Peyer's patch (tissue), 4 donors: ENCODE measurements around the gene SRRM3. TPM values are rescaled to one million over a fixed set of nuclear protein-coding genes. Genes with fewer than 3 reads are reported as not detected.
"Not testable (repeated sequence)": the region's sequence is repeated elsewhere in the genome, so short reads cannot be mapped to it uniquely, and the experiment has no call there.

Experiments used
- DNase-seq, 3 donors: peaks; one replicate each; pipeline ENCODE4 v3.0.0-alpha.2; 2017 to 2019
- H3K27ac ChIP-seq, 4 donors: fragments of 200-600 bp; sonication (generic); one replicate each; pipeline ENCODE4 v1.5.1; 2016 to 2019
- H3K27me3 ChIP-seq, 2 donors: fragments of 200-600 bp; sonication (generic); one replicate each; pipeline ENCODE4 v1.5.1; 2019
- H3K36me3 ChIP-seq, 3 donors: fragments of 200-600 bp; sonication (generic); one replicate each; pipeline ENCODE4 v1.5.1; 2016 to 2019
- H3K4me1 ChIP-seq, 4 donors: fragments of 200-600 bp; sonication (generic); one replicate each; pipeline ENCODE4 v1.5.1; 2016 to 2019
- H3K4me3 ChIP-seq, 4 donors: fragments of 200-600 bp; sonication (generic); 1 replicate in 3 of 4; 2 replicates in 1 of 4; pipeline ENCODE4 v1.5.1; 2016 to 2019; ENCODE audit warnings: mild to moderate bottlenecking in 1 of 4
- H3K9me3 ChIP-seq, 4 donors: fragments of 200-600 bp; sonication (generic); one replicate each; pipeline ENCODE4 v1.5.1; 2016 to 2019; ENCODE audit warnings: mild to moderate bottlenecking in 1 of 4
- CTCF ChIP-seq, 6 experiments: fragments of 450-650 bp in 4 of 6; fragments of 200-600 bp in 2 of 6; sonication (generic) in 1 of 6; IDR thresholded peaks; one replicate each; pipeline ENCODE4 v1.5.1; 2017 to 2019; ENCODE audit warnings: antibody characterized with exemption in 6 of 6, mild to moderate bottlenecking in 3 of 6, moderate library complexity in 1 of 6
- POLR2A ChIP-seq, 2 donors: fragments of 450-650 bp; IDR thresholded peaks; one replicate each; pipeline ENCODE4 v1.5.1; 2017; ENCODE audit warnings: antibody characterized with exemption in 2 of 2, mild to moderate bottlenecking in 2 of 2, moderate library complexity in 2 of 2
- total RNA-seq, 4 donors: library from RNA; depleted of rRNA; stranded (reverse); fragments of >200 nt; gene quantifications; one replicate each; pipeline ENCODE4 v1.1.0, GENCODE V29; 2016

Gene SRRM3
- total RNA-seq, 4 donors from 2014 or later = 0.85 to 7.4 (median 1.2) TPM; not detected in 1

- Histone ChIP-seq H3K27me3 (peaks cover 0 to 5% of the 10 kb centered on the region in 2 donors), H3K9me3 (no peaks in the 10 kb centered on the region), H3K4me1 (peaks cover 0 to 6% (median 2%) of the 10 kb centered on the region in 4 donors), H3K36me3 (no peaks in the 10 kb centered on the region), H3K27ac (no peak overlapping the region), H3K4me3 (no peak overlapping the region)
- TF ChIP-seq POLR2A (IDR thresholded peaks at IDR 0.05) (no peak), CTCF (IDR thresholded peaks at IDR 0.05) (no peak)
- DNase-seq = no peak
Observed at GRCh38 chr7:76238326-76238725, 36.6 kb downstream of the SRRM3 start.

- DNase-seq = no peak
- no peaks in the 10 kb centered on the region for H3K36me3 ChIP-seq
- no peaks in the 10 kb centered on the region for H3K4me1 ChIP-seq
- H3K27me3 ChIP-seq = no peaks in the 10 kb centered on the region
- H3K27ac ChIP-seq = no peak overlapping the region
- H3K9me3 ChIP-seq = no peaks in the 10 kb centered on the region
- no peak overlapping the region for H3K4me3 ChIP-seq
- TF ChIP-seq CTCF (IDR thresholded peaks at IDR 0.05) (no peak), POLR2A (IDR thresholded peaks at IDR 0.05) (no peak)
Observed at GRCh38 chr7:76241141-76241540, 39.4 kb downstream of the SRRM3 start.

- H3K36me3 ChIP-seq, H3K27me3 ChIP-seq, H3K4me3 ChIP-seq, H3K4me1 ChIP-seq, H3K9me3 ChIP-seq, H3K27ac ChIP-seq, DNase-seq: not testable (repeated sequence)
Observed at GRCh38 chr7:76242517-76243063, 40.9 kb downstream of the SRRM3 start.

GRCh38 chr7:76244781-76245391 lies 43.2 kb downstream of the SRRM3 start:
- TF ChIP-seq CTCF (IDR thresholded peaks at IDR 0.05) (no peak), POLR2A (IDR thresholded peaks at IDR 0.05) (no peak)
- no peaks in the 10 kb centered on the region for H3K27me3 ChIP-seq
- DNase-seq = no peak

GRCh38 chr7:76246804-76247389 lies 45.2 kb downstream of the SRRM3 start:
- no peak overlapping the region for H3K27ac ChIP-seq
- no peaks in the 10 kb centered on the region for H3K4me1 ChIP-seq
- H3K36me3 ChIP-seq = no peaks in the 10 kb centered on the region
- no peak overlapping the region for H3K4me3 ChIP-seq
- no peak for DNase-seq
- no peaks in the 10 kb centered on the region for H3K9me3 ChIP-seq
- TF ChIP-seq POLR2A (IDR thresholded peaks at IDR 0.05) (no peak), CTCF (IDR thresholded peaks at IDR 0.05) (no peak)
- no peaks in the 10 kb centered on the region for H3K27me3 ChIP-seq

More at GRCh38 chr7:76244781-76245391, 43.2 kb downstream of the SRRM3 start:
- Histone ChIP-seq H3K36me3 (no peaks in the 10 kb centered on the region), H3K27ac (no peak overlapping the region), H3K4me3 (no peak overlapping the region), H3K4me1 (no peaks in the 10 kb centered on the region), H3K9me3 (no peaks in the 10 kb centered on the region)

- Histone ChIP-seq H3K4me3 (no peak overlapping the region), H3K9me3 (no peaks in the 10 kb centered on the region), H3K27ac (no peak overlapping the region), H3K27me3 (no peaks in the 10 kb centered on the region), H3K4me1 (no peaks in the 10 kb centered on the region), H3K36me3 (no peaks in the 10 kb centered on the region)
- DNase-seq = no peak
- no peak for TF ChIP-seq CTCF (IDR thresholded peaks at IDR 0.05)
- TF ChIP-seq POLR2A (IDR thresholded peaks at IDR 0.05) = no peak
Observed at GRCh38 chr7:76247938-76248337, 46.2 kb downstream of the SRRM3 start.
